GM21737 (cell line): ENCODE data around the gene MRTO4.

Experiments
- ATAC-seq: cut with Tn5 transposase; IDR thresholded peaks from one replicate; pipeline ENCODE4 v1.9.1; 2021; ENCODE audit warnings: mild to moderate bottlenecking, moderate library complexity; ENCODE audit not compliant: unreplicated experiment

The MRTO4 gene

GRCh38 chr1:19308509-19308907 lies 56.9 kb downstream of the MRTO4 start:
- ATAC-seq = no peak

GRCh38 chr1:19309123-19309813 lies 57.7 kb downstream of the MRTO4 start:
- no peak for ATAC-seq
